IPS DF 4.7 (cell line): ENCODE measurements around the gene EXOC7.

ENCODE experiments used
- DNase-seq: peaks from one replicate; pipeline ENCODE4 v3.0.0-alpha.2; 2013; ENCODE audit warnings: low spot score; ENCODE audit errors: extremely low read depth

The EXOC7 gene

DNA sequence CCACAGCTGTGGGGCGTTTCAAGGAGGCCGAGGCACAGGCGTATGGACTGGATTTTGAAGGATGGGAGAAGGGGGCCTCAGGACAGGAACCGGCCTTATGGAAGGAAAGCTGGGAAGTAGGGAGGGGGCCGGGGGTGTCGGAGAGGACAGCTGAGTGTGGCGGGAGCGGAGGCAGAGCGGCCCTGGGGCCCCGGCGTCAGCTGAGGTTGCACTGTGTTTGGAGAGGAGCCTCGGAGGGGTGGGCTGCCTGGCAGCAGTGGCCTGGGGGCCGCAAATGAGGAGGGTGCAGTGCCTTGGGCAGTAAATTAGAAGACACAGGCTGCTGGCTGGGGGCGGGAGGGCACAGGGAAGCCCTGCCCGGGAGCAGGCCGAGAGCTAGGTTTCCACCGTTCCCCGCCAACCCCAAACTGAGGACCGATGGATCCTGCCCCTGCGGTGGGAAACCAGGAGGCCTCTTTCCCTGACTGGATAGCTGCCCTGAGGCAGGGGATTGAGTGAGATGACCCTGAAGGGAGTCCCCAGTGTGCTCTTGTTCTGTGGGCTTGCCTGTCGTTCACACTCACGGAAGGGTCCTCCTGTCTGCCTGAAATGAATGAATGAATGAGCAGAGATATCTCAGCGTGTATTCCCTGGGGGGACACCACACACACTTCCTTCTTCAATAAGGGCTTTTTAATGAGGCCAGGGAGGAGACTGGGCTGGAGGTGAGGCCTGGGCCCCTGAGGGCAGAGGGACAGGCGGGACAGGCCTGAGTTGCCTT lies 19.0 kb upstream of the EXOC7 start:
- no peak for DNase-seq

- DNase-seq = no peak
Observed at GRCh38 chr17:76121932-76122430, 18.4 kb upstream of the EXOC7 start.

GRCh38 chr17:76120658-76121008 lies 17.0 kb upstream of the EXOC7 start:
- DNase-seq = no peak

- no peak for DNase-seq
Observed at GRCh38 chr17:76119409-76120371, 16.1 kb upstream of the EXOC7 start.

- no peak for DNase-seq
Observed at GRCh38 chr17:76115138-76115754, 11.7 kb upstream of the EXOC7 start.

- DNase-seq = no peak
Observed at GRCh38 chr17:76111956-76112355, 8.4 kb upstream of the EXOC7 start.

DNA sequence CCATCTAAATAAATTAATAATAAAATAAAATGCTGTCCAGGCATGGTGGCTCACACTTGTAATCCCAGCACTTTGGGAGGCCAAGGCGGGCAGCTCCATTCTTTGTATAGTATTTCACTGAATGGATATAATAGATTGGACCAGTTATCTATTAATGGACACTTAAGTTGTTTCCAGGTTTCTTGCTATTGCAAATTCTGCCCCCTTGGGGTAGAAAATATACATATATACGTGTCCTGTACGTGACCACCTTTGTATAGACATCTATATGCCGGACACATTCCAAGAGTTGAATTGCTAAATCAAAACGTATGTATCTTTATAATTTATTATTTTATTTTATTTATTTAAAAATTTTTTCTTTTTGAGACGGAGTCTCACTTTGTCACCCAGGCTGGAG lies 3.9 kb upstream of the EXOC7 start:
- DNase-seq = no peak

- DNase-seq = no peak
Observed at GRCh38 chr17:76106703-76107102, 3.1 kb upstream of the EXOC7 start.

DNA sequence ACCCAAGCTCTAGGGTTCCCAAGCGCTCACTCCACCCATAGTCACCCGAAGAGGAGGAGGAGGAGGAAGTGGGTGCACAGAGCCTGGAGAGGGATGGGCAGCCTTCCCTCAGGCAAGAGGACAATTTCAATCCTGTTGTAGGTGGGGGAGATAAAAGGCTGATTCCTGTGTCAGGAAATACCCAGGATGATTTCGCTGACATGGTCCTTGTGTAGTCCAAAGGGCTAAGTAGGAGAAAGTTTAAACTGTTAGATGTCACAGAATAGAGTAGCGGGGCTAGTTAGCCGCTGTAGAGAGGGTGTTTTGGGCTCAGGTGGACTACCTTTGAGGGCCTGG lies 1.3 kb upstream of the EXOC7 start:
- DNase-seq = no peak

- DNase-seq = no peak
Observed at GRCh38 chr17:76104140-76104895, 731 bp upstream of the EXOC7 start.

DNA sequence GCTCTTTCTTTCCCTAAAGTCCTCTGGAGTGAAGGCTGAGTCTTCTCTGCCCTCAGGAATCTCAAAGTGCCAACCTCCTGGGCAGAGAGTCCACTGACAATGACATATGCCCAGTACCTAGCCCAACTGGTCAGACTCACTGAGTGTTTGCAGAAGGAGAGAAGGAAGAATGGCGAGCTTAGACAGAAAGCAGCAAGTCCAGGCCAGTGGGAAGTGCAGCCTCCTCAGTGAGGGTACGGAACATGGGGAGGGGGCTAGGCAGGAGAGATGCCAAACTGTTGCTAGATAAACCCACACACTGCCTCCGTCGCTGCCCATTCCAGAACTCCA lies 678 bp downstream of the EXOC7 start:
- DNase-seq = no peak

- DNase-seq = no peak
Observed at GRCh38 chr17:76097716-76098295, 5.8 kb downstream of the EXOC7 start.

DNA sequence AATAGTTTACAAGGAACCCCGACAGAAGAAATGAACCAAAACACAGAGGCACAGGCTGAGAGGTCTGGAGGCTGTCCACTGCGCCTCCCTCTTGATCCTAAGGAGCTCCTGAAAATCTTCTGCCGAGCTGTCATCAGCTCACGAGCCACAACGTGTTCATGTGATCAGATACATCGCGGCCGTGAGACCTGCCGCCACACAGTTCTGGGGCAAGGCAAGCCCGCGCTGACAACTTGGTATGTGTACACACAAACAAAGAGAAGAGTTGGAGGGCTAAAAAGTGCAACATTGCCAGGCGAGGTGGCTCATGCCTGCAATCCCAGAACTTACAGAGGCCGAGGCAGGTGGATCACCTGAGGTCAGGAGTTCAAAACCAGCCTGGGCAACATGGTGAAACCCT lies 7.6 kb downstream of the EXOC7 start:
- DNase-seq = no peak

DNA sequence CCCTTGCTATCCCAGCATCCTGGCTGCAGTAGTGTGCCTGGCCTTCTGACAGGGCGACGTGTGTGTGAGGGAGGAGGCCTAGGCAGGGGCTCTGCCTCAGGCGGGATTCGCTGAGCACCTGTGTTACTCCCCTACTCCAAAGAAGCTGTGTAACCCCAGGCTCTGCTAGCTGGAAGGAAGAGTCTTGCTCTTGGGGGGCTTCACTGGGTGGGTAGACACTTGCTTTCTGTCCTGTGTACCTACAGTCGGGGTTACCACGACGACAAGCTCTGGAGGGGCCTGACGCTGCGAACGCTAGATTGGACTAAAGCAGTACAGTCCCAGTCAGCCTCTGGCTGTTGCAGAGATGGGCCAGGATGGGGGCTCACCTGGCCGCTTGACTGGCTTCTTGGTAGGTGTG lies 9.5 kb downstream of the EXOC7 start:
- no peak for DNase-seq

GRCh38 chr17:76092526-76093413 lies 10.8 kb downstream of the EXOC7 start:
- no peak for DNase-seq

DNA sequence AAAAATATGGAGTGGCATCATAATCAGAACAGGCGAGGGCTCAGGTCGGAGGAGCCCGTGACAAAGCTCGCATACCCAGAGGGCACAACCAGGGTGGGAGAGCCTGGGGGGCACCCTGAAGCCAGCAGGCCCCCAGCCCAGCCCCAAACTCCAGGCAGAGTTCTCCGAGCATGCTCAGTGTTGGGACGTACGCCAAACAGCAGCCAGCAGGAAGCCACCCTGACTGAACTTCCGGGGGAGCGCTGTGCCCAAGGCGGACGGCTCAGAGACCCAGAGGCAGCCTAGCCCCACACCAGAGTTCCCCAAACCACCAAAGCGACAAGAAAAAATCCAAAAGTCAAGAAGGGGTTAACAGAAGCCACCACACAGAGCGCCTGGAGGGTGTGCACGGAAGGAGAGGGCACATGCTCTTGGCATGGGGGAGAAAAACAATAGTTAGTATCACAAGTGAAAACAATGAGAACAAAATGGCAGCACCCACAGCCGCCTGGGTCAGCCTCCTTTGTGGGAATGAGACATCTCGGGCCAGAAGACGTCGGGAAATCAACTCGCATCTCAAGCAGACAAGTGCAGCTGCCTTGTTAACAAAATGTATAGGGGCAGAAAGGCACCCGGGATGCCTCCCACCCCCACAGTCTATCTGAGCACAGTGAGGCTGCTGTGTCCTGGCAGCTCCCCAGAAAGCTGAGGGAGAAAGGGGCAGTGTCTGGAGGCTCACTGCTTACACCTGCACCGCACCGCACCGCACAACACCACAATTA lies 11.9 kb downstream of the EXOC7 start:
- no peak for DNase-seq

- no peak for DNase-seq
Observed at GRCh38 chr17:76090517-76091129, 13.0 kb downstream of the EXOC7 start.

DNA sequence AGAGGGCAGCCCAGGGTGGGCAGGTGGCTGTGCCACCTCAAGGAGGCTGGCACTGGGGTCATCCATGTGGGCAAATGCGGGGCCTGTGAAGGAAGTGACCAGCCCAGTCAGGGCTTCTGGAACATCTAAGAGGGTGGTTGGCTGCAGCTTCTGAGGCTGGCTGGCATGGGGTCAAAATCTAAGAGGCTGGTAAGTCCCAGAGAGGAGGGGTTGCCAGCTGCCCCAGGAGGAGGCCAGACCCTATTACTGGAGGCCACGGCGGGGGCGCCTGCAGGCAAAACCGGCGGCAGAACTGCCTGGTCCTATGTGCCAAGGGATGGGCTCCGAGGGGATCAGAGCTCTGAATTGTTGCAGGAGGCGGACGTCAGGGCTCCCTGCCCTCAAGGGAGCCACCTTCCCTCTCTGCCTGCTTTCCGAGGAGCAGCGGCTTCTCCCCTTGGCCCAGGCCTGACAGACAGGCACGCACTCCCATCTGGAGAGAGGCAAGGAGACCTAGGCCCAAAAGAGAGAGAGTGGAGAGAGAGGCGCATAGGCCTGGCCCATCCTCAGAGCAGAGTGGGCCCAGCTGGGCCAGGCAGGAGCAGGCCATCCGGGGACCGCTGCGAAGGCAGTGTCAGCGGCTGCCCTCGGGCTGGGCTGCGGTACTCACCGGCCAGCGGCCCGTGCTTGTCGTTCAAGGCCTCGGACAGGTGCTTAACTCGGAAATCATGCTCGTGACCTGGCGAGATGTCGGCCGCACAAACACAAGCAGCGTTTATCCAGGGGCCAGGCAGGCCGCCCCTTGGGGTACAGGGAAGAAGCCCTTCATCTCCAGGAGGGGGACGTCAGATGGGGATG lies 13.7 kb downstream of the EXOC7 start:
- no peak for DNase-seq
